HG02870 (cell line): ENCODE results near the gene BCOR.

ENCODE experiments used
- ATAC-seq: cut with Tn5 transposase; IDR thresholded peaks from one replicate; pipeline ENCODE4 v1.9.1; 2021; ENCODE audit warnings: mild to moderate bottlenecking, moderate library complexity; ENCODE audit not compliant: unreplicated experiment

Gene BCOR

DNA sequence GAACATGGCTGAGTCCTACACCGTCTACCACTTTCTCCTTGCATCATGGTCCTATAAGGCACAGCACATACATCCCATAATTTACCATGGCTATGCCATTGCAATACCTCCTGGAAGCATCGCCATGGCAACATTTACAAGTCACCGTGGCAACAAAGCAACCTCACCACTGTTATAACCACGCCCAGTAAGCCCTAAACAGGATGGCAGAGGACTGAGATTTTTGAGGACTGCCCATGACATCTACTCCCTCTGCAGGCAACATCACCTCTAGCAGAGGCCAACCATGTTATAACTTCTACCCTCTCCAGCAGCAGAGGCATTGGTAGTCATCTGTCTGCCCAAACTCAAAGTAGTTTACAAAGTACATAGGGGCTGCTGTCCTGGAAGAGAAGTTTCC is 29.7 kb downstream of the BCOR start:
- no peak for ATAC-seq

DNA sequence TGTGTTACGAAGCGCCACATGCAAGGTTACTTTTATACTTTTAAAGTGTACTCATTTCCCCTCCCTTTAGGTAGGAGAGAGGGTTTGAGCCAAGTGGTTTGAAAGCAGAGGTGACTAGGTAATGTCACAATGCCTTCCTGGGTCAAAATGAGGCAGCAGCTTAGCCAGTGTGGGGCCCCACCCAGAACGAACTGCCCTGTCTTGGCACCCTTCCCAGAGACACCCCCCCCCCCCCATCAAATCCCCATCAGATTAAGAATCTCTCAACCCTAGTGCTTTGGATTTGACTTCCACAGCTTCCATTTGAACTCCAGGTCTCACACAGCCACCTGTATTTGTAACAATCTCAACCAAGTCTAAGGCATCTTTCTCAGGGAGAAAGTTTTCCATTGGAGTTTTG is 31.1 kb downstream of the BCOR start:
- no peak for ATAC-seq

DNA sequence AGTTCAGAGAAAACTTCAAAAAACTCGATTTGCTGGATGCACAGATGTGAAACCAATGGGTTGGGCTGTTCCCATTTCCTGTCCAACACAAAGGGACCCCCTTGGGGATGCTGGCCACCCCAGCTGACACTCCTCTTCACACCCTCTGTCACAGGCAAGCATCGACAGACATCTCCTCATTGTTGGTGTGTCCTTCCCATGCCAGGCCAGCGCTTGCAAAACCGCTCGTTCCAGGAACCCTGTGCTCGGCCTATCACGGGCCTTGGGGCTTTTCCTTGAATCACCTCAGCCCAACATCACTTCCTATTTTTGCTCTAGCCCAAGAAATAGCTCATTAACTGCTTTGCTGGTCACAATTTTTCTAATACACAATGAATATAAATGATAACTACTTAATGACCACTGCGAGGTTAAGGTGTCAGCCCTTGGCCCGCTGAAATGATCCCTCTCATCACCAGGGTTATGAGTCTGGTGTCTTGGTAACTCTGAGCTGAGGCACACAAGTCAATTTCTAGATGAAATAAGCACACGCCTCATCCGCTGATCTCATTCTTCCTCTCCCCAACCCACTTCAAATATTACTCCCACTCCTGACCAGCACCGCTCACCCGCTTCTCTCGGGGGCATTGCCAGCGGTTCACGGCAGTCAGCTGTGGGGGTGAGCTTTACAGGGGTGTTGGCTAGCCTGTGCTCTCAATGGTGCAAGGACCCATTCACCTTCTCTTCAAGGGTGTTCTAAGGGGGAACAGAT is 32.3 kb downstream of the BCOR start:
- no peak for ATAC-seq

DNA sequence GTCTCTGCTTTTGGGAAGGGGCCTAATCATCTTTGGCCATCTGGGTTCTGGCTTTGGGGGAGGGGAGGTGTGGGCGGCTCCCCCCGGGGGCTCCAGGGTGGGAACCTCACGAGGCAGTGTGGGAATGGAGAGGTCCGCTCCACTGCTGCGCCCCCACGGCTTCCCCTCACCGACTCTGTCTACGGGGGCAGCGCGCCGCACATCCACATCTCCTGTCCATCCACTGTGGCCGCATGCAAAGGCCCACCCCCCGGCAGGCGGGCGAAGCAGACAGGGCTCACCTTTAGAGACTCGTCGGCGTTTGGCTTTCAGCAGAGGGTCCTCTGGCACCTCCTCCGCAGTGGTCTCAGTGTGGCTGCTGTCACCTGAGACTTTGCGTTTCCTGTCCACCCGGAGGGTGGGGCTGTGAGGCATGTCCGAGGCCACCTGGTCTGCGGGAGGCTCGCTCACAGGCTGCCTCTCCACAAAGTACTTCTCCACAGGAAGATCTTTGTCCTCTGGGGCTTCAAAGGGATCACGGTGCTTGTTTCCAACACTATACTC is 33.6 kb downstream of the BCOR start:
- no peak for ATAC-seq

DNA sequence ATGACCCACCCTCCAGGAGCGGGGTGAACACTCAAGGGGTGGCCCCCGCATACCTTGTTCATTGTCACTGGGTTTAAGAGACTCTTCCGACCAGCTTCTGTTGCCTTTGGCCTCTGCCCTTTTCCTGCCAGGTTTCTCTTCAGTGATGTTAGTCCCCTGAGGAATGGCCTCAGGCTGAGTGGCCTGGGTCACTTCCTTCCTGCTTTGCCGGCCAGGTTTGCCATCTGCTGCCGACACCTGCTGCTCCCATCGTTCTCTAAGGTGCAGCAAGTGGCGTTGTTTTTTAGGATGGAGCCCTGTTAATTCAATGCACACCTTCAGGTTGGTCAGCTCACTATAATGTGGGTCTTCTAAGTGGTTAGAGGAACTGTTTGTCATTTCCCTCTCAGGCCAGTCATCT is 34.2 kb downstream of the BCOR start:
- ATAC-seq = no peak

DNA sequence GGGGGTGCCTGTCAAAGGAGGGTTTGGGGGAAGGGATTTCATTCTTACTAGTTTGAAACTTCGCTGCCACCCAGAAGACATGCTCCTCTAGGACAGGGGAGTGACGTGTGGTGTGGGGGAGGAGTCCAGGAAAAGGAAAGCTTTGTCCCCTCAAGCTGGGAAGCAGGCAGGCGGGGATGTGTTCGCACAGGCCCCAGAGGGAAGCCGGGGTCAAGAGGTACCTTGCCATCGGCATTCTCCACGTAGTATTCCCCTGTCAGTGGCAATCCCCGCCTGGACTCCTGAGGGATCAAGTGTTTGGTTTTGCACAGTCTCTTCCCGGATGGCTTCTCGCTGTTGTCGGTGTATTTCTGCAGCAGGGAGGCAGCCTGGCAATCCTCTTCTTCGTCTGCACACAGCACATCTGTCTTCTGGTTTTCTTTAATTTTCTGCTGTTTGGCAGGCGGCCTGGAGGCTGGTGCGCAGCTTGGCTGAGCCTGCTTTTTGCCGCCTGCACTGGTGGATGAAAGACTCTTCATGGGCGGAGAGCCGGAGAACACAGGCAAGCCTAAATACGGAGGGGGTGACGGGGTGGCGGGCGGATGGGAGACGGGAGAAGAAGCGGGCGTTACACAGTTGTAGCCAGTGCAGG is 35.1 kb downstream of the BCOR start:
- no peak for ATAC-seq

DNA sequence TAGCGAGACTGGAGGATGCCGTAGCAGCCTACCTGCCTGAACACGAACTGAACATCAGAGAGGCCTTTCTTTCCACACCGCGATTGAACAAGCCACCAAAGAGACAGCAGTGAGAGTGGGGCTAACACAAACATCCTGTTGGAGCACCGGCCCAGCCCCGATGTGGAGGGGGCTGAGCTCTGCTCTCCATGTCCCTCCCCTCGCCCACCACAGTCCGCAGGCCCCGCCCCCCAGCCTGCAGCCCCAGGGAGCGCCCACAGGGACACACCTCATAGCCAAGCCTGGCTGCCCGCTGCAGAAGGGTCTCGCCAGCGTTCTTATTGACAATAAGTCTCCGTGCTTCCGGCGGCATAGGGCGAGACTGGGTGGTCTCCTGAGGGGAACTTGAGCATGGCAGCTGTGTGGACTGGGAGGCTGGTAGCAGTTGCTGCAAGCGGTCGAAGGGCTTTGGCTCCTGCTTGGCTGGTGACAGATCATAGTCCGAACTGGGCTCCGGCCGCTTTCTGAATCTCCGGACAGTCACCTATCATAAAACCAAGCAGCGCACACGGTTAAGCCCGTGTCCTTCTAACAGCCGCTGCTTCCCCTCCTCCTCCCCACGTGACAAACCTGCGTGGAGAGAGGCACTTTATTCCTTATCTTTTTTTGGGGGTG is 35.8 kb downstream of the BCOR start:
- no peak for ATAC-seq

DNA sequence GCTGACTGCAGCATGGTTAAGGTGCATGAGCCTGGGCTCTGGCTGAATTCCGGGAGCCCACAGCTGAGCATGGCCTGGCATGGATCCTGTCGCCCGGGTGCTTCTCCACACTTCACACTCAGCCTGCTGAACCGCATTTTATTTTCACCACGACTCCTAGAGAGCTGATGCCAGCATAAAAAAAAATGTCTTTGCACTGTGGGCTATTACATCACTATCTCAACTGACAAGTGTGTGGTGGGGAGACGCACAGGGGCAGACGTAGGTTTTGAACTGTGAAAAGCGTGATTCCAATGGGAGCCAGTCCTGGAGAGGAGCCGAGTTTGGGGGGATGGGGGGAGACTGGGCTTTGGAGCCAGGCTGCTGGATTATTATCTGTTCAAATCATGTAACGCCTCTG is 36.8 kb downstream of the BCOR start:
- ATAC-seq = no peak

DNA sequence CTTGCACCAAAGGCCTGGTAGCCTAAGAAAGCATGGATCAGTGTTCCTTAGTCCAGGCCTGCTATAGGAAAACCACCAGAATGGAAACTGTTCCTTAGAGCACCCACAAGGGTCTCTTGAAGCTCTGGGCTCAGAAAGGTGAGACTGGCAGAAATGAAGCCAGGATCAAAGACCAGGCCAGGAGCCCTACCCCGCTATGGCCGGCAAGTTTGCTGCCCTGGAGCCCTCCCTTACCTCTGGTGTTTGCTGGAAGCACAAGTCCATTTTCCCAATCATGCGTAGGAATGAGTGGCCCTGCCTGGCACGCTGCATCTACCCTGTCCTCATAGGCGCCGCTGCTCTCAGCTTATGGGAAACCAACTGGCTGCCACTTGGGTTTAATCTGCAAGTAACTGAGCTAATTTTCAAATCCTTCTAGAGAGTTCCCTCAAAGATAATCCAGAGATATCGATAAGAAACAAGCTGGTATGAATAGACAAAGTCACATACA is 37.4 kb downstream of the BCOR start:
- no peak for ATAC-seq

DNA sequence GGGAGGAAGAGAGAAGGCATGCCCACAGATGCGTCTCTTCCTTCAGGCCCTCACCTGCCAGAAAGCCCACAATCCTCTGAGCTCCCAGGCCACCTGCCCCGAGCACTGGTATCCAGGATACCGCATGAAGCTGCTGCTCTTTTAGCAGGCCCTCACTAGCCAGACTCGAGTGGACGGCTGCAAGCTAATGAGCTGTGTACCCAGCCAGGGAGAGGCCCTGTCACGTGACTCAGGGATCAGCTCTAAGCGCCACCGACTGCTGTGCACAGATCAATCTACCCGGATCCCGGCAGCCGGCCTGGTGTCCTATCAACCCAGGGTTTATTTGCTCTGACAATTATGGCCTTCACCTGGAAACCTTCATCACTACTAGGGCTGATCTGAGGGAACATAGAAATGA is 39.0 kb downstream of the BCOR start:
- ATAC-seq = no peak

DNA sequence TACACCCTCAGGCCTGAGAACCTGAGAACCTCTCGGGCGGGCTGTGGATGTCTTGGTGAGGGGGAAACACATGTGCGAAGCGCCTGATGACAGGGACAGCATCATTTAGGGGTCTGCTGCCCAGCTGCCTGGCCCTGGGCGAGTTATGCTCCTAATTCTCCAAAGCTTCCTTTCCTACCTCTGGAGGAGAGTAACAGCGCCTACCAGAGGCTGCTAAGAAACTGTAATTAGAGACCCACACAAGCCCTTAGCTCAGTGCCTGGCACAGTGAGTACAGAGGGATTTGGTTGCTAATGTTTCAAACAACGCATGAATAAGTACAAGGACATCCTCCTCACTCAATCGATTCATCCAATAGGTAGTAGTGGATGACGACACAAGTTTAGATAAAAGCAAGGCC is 40.4 kb downstream of the BCOR start:
- ATAC-seq = no peak

DNA sequence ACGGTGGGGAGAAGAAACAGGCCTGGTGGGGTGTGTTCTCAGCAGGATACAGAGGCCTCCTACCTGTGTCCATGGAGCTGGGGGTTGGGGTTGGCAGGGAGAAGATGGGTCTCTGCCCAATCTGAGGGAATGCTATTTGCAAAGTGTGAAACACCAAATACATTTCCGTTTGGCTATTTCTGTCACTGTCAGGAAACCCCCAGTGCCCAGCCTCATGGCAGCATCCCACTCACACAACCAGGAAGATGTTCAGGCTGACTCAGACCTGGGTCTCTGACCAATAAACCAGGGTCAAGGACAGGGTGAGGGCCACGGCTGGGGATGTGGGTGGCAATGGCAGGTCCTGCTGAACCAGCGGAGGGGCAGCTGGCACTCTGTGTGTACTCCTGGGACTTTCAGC is 41.3 kb downstream of the BCOR start:
- ATAC-seq = no peak

DNA sequence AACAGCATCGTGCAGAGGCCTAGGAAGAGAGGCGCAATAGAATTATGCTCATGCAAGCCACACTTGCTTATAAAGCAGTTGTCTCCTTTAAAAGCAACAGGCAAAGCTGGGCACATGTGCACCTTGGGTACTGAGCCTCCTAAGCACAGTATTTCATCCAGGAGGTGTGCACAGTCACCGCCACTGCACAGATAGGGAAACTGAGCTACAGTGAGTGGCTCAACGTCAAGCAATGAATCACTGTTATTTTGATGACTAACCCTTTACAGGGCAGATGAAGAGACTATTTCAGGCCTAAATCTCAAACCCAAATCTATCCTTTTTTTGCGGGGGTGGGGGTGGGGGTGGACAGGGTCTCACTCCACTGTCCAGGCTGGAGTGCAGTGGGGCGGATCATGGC is 42.3 kb downstream of the BCOR start:
- no peak for ATAC-seq

DNA sequence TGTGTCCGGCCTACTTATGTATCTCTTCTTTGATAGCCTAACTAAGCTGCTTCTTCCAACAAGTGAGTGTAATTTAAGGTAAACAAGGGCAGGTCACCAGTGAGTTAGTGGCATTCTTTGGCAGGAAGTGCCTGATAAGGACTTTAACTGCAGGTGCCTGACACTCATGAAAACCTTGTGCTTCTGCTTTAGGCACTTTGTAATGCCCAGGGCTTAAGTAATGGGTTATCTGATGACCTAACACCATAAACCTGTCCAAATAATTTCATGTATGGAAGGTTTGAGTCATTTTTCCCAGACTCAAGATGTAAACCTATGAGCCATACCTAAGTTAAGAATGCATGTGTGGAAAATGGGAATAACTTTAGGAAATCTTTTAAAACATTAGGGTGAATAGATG is 43.0 kb downstream of the BCOR start:
- ATAC-seq = no peak

DNA sequence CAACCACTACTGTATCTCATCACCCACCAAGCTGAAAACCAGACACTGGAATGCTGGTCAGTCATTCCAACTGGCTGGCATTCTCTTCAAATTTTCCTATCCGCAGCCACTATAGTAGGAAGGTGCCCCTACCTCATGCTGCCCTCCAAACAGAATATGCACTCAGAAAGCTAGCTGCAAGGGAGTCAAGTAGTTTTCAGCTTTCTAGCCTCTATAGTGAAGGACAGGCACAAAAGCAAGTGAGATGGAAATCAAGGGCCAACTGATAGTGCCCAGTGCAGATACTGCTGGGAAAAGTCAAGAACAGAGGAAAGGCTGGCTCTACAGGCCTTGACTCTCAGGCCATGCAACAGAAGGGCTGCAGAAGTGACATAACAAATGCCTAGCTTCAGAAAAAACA is 47.2 kb downstream of the BCOR start:
- no peak for ATAC-seq

DNA sequence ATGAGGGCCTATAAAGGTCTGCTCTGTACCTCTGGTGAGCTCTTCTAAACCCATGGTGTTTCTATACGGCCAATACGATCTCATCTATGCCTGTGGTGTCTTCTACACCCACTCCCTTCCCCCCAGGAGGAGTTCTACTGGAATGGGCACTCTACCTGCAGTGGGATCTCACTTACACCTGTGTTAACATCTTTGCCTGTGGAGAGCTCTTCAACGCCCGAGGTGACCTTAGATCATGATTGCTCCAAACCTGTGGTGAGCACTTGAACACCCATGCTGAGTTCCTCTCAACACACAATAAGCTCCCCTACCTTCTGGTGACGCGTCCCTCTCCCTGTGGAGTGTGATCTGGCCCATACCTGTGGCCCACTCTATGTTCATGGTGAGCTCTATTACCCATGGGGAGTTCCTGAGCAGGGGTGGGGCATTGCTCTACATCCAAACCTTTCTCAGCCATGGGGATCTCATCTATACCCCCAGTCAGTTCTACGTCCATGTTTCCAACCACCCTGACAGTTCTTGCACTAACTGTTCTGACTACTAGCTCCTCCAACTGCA is 48.6 kb downstream of the BCOR start:
- no peak for ATAC-seq

DNA sequence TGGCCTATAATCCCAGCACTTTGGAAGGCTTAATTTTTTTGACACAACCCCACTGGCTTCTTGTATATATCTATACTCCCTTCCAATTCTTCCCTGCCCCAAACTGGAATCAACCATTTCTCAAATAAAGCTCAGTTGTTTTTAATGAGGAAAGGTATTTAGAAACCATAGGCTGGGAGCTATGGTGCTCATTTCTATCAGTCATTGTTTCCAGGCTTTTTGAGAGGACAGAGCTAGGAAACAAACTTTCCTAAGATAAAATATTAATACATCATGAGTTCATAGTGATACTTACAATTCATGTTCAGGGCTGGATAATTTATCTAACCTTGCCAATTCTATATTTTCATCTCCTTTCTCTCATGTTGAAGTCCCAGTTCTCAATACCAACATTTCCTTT is 50.3 kb downstream of the BCOR start:
- ATAC-seq = no peak

DNA sequence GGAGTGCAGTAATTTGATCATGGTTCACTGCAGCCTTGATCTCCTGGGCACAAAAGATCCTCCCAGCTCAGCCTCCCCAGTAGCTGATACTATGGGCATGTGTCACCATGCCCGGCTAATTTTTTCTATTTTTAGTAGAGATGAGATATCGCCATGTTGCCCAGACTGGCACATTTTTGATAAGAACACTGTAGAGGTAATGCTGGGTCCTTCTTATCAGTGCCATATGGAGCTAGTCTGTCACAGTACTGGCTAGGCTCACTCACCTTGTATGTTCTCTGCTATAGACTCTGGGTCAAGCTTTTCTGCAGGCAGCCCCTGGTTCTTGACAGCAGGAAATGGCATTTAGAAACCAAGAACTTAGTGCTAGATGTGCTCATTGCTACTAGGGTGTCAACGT is 53.9 kb downstream of the BCOR start:
- no peak for ATAC-seq

DNA sequence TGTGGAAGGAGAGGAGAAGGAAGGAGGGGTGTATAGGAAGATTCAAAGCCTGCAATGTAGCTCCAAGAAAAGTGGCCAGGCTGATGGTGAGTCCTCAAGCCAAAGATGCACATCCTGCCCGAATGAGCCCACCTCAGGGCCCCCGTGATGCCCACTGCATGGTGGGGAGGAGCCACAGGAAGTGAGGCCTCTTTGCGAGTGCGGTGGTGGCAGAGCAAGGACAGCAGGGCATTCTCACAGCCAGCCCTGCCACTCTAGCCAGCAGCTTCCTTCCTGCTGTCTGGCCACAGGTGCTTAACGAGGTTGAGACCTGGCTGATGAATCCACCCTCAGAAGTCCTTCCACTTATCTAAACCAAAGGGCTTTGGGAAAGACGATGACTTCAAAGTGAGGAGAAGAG is 55.8 kb downstream of the BCOR start:
- no peak for ATAC-seq

DNA sequence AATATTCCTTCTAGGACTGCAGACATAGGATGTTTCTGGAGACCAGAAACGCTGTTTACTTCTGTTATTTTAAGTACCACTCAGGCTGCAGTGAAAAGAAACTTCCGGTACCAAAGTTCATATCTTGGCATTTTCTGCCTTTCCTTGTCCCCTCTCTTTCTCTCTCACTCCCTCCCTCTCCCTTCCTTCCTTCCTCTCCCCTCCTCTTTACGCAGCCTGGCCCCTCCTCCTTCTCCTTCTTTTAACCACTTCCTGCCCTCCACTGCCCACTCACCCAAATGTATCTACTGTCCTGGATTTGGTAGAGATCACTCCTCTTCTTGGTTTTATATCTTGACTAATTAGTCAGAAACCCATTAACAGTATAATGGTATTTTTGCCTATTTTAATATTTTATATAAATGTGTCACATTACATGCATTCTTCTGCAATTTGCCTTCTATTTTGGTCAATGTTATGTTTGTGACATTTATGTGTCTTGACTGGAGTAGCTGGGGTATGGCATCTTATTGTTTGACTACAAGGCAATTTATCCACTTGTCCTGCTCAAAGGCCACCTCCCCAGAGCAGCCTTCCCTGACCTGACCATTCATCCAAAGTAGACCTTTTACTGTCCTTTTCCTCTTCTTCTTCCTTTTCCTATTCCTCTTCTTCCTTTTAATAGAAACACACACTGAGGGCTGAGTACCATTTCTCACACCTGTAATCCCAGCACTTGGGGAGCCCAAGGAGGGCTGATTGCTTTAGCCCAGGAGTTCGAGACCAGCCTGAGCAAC is 56.9 kb downstream of the BCOR start:
- no peak for ATAC-seq

DNA sequence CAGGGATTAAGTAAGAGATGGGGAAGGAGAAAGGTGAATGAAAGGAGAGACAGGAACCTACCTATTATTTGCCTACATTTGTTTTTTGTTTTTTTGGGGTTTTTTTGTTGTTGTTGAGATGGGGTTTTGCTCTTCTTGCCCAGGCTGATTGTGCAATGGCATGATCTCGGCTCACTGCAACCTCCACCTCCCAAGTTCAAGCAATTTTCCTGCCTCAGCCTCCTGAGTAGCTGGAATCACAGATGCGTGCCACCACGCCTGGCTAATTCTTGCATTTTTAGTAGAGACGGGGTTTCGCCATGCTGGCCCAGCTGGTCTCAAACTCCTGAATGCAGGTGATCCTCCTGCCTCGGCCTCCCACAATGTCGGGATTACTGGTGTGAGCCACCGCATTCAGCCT is 57.9 kb downstream of the BCOR start:
- no peak for ATAC-seq
